Activated CD4-positive, alpha-beta T cell treated with anti-CD3 and anti-CD28 coated beads for 48 hours (primary cell): ENCODE results near the gene SLC16A9.
"Not testable (repeated sequence)": the region's sequence is repeated elsewhere in the genome, so short reads cannot be mapped to it uniquely, and the experiment has no call there.

ENCODE experiments used
- DNase-seq: peaks from one replicate; pipeline ENCODE4 v3.0.0-alpha.2; 2020

Gene SLC16A9, protein sequence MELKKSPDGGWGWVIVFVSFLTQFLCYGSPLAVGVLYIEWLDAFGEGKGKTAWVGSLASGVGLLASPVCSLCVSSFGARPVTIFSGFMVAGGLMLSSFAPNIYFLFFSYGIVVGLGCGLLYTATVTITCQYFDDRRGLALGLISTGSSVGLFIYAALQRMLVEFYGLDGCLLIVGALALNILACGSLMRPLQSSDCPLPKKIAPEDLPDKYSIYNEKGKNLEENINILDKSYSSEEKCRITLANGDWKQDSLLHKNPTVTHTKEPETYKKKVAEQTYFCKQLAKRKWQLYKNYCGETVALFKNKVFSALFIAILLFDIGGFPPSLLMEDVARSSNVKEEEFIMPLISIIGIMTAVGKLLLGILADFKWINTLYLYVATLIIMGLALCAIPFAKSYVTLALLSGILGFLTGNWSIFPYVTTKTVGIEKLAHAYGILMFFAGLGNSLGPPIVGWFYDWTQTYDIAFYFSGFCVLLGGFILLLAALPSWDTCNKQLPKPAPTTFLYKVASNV

DNA sequence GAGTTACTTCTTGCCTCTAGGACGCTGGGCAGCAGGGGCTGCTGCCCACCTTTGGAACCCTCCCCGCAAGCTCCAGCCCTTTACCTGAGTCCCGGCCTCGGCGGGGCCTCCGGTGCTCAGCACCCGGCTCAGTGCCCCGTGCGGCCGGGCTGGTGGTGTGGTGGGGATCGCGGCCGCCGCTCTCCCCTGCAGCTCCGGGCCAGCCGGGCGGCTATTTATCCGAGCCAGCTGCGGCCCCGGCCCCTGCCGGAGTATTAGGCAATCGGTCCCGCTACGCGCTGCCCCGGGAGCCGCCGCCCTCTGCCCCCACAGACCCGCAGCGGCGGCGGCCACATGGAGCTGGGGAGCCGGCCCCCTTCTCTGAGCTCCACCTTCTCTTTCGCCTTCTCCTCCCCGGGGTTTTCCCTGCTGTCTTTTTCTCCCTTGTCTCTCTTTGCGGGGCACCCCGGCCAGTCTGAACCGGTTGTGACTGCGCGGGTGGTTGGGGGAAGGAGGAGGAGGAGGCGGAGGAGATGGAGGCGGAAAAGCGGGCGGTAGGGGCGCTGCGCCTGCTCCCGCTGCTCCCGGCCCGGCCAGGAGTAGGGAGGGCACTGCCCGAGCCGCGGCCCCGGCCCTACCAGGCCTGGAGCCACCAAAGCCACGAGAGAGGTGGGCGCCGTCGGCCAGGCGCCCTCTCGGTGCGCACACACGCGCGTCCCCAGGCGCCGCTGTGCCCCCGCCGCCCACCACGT, at the start of gene SLC16A9:
Gene SLC16A9 (minus strand): TSS at position 456 of the 731 bp plus-strand sequence. CDS start 25,559 bp downstream, outside the sequence.
- peak; percentile 66 for DNase-seq

DNA sequence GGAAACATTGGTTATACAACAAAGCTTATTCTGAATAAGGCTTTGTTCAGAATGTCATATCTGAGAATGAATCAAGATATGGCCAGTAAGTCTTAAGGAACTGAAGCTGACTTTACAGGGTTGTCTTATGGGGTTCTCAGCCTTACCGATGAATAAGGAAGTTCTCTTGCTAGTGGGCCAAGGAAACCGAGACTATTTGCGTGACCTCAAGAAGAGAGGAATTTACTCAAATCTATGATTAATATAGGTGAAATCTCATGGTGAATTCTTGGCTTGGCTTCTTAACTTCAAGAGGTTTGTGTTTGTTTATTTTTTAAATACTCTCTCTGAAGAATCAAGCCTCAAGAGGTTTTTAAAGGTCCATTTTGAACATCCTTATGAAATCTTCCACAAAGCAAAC, 48.3 kb upstream of the SLC16A9 start:
- DNase-seq, result no peak

DNA sequence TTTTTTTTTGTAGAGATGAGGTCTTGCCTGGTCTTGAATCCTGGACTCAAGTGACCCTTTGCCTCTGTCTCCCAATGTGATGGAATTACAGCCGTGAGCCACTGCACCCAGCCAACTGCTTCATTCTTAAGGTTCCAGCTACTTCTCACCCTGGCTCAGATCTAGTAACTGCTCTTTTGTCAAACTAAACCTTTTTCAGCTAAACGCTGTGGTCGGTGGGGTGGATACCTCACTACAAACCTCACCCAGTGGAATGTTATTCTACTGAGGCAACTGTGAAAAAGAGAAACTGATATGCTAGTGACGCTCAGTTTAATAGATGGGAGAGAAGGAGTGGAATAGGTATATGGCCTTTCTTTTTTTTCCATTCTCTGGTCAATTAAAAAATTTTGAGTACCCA, 45.3 kb upstream of the SLC16A9 start:
- no peak for DNase-seq

DNA sequence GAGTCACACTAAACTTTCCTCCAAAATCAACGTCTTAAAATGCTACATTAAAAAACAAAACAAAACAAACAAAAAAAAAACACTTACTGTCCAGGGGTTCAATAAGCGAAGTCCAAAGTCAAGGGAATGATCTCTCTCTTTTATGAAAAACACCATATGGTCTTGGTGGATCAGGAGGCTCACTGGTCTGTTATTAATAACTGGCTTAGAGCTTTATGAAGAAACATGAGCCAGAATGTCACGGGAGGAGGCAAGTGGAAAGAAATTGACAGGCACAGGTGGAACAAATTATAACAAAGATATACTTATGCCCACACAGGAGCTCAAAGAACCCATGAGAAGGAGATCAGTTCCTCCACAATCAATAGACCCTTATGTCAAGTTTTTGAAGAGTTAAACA, 43.6 kb upstream of the SLC16A9 start, which contains the start of gene MRLN:
Gene MRLN (minus strand): TSS at position 189 of the 400 bp plus-strand sequence.
- DNase-seq, result no peak

DNA sequence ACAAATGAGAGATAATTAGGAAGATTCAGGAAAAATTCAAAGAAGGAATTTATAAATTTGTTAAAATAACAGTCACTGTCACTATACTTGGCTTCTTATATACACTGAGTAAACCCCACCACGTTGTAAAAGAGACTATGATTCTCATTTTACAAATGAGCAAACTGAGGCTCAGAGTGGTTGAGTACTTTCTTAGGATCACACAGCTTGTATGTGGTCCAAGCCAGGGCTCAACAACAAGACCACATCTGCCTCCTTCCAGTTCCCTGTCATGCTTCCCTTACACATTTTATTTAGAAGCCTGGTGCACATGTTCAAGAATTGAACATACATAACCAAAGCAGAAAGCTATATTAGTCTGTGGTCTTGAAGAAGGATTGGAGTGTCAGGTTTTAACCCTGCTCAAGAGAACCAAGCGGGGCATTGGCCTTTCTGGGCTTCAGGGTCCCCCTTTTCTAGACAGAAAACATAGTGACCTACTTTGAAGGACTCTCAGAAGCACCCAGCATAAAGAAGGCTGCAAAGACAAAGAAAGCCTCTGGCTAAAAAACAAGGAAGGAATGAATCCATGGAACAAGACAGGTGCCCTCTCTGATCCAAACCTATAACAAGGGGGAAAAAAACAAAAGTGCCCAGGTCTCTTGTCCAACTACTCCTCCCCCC, 42.8 kb upstream of the SLC16A9 start:
- DNase-seq, result no peak

DNA sequence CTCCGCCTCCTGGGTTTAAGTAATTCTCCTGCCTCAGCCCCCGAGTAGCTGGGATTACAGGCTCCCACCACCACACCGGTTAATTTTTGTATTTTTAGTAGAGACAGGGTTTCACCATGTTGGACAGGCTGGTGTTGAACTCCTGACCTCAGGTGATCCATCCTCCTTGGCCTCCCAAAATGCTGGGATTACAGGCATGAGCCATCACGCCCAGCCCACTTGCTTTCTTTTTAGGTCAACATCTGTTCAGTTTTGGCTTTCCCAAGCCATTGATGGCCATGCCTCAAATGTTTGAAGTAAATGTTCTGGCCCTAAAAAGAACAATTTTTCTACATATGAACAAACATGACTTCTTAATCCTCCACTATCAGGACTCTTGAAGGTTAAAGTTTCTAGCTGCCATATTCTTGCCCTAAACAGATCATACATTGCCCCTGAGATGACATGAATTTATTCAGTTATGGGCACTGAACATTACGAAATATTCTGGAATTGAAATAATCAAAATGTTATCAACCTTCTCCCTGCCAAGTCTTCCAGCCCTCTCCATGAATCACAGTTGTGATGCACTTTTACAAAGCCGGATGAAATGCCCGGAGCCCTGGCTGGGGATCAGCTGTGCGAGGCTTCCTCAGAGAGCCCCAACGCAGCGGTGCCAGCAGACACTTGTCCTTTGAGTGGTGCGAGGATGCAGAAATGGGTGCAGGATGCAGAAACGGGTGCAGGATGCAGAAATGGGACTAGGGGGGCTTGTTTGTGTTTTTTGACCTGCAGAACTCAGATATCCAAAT, 40.7 kb upstream of the SLC16A9 start:
- DNase-seq, result no peak

DNA sequence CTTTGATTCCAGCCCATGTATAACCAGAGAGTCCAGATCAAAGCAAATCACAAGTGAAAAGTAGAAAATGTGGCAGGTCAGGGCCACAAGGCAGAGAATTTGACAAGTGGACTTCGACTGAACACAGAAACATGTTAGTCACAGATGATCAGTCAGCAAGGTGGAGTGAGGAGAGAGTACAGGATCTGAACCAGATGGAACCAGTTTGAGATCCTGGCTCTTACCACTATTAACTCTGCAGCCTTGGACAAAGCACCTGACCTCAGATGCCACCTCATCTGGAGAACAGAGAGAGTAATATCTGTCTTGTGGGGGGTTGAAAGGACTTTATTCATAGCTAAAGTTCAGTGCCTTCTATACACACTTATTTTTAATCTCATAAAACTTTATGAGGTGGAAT, 39.2 kb upstream of the SLC16A9 start:
- no peak for DNase-seq

DNA sequence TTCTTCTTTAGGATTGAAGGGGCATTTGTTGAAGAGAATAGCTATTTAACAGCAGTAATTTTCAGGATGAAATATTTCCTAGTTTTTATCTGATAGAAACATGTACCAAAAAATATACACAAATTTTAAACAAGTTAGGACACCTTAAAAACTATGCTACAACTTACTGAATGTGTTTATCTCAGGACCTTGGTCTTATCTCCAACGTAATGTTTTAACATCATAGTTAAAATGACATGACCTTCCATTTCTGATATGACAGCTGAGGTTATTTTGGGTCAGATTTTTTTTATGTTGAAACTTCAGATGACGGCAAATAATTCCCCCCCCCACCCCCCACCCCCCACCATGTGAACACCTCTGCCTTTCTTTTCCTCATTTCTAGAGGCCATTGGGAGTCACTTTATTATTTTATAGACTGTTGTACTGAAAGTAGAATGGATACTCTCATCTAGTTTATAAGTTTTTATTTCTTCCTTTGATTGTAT, 35.6 kb upstream of the SLC16A9 start:
- DNase-seq, result no peak

DNA sequence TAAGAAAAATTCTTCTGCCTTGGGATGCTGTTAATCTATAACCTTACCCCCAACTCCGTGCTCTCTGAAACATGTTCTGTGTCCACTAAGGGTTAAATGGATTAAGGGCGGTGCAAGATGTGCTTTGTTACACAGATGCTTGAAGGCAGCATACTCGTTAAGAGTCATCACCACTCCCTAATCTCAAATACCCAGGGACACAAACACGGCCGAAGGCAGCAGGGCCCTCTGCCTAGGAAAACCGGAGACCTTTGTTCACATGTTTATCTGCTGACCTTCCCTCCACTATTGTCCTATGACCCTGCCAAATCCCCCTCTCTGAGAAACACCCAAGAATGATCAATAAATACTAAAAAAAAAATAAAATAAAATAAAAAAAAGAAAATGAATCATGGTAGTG, 35.1 kb upstream of the SLC16A9 start:
- DNase-seq, result not testable (repeated sequence)

DNA sequence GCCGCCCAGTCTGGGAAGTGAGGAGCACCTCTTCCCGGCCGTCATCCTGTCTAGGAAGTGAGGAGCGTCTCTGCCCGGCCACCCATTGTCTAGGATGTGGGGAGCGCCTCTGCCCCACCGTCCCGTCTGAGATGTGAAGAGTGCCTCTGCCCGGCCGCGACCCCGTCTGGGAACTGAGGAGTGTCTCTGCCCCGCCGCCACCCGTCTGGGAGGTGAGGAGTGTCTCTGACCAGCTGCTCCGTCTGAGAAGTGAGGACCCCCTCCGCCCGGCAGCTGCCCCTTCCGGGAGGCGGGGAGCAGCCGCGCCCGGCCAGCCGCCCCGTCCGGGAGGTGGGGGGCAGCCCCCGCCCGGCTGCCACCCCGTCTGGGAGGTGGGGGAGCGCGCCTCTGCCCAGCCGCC, 34.5 kb upstream of the SLC16A9 start:
- not testable (repeated sequence) for DNase-seq

DNA sequence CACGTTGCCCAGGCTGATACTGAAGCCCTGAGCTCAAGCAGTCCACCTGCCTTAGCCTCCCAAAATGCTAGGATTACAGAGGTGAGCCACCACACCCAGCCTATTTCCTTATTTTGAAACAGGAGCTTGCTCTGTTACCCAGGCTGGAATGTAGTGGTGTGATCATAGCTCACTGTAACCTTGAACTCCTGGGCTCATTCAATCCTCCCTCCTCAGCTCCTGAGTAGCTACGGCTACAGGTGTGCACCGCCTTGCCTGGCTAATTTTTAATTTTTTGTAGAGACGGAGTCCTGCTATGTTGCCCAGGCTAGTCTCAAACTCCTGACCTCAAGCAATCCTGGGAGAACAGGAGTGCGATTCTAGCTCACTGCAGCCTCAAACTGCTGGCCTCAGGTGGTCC, 31.9 kb upstream of the SLC16A9 start:
- no peak for DNase-seq

DNA sequence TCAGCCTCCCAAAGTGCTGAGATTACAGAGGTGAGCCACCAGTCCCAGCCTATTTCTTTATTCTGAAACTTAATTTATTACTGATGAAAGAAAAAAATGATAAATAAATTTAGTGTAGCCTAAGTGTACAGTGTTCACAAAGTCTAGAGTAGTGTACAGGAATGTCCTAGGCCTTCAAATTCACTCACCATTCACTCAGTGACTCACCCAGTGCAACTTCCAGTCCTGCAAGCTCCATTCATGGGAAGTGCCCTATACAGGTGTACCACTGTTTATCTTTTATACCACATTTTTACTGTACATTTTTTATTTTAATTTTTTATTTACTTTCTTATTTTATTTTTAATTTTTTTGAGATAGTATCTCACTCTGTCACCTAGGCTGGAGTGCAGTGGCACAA, 31.4 kb upstream of the SLC16A9 start:
- DNase-seq, result no peak

DNA sequence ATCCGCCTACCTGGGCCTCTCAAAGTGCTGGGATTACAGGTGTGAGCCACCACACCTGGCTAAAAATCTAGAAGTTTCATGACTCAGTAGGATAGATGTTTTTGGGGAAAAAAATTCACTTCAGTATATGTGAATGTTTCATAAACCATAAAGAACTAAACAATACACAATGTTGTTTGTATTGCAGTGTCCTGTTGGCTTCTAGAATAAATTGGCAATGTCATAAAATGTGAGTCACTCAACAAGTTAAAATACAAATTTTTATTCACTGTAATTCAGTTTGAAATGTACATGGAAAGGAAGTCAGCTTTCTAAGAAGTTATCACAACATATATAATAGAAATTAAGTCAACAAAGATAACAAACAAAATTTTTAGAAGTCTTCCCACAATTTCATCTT, 27.1 kb upstream of the SLC16A9 start:
- no peak for DNase-seq

DNA sequence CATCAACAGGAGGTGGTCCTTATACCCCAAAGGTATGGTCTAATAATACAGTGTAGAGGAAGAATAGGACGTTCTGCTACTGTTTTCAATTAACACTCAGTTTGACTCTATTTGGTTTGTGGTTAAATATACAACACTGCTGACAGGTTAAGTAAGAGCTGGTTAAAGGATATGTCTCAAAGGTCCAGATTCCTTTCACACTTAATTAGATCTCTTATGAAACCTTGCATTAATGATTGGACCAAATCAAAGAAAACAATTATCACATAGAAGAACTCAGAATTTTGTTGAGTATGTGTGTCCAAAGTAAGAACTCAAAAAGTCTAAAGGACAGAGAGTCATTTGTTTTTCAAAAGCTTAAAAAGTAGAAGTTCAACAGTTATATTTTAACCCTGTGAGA, 25.6 kb upstream of the SLC16A9 start:
- no peak for DNase-seq

DNA sequence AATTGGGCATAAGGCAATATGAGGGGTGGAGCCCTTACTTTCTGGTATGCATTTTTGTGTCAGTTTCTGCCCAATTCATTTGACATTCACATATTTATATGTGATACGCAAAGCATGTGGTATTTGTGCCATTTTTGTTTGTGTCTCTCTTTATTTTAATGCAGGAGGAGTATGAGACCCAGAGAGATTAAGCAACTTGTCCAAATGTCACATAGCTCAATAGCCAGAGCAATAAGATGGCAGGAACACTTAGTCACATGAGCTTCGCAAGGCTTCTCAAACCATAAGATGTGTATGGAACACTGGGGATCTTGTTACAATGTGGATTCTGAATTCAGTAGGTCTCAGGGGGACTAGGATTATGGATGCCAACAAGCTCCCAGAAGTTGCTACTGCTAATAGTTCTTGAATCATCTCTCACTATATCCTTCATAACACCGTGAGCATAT, 24.4 kb upstream of the SLC16A9 start:
- DNase-seq, result no peak

DNA sequence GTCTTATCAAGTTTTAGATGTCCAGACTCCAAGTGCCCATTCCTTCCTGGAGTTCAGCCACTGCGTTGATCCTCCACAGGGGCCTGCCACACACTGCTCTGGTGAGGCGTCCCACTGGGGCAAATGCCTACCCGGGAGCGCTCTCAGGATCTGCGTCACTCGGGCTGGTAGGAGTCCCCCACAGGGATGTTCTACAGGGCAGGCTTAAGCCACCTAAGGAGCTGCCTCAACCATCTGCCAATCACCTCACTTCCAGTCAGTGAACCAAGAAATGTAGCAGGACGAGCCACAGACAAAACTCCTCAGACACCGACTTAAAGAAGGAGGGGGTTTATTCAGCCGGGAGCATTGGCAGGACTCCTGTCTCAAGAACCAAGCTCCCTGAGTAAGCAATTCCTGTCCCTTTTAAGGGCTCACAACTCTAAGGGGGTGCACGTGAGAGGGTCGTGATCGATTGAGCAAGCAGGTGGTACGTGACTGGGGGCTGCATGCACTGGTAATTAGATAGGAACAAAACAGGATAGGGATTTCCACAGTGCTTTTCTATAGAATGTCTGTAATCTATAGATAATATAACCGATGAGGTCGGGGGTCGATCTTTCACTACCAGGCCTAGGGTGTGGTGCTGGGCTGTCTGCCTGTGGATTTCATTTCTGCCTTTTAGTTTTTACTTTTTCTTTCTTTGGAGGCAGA, 23.8 kb upstream of the SLC16A9 start:
- not testable (repeated sequence) for DNase-seq

DNA sequence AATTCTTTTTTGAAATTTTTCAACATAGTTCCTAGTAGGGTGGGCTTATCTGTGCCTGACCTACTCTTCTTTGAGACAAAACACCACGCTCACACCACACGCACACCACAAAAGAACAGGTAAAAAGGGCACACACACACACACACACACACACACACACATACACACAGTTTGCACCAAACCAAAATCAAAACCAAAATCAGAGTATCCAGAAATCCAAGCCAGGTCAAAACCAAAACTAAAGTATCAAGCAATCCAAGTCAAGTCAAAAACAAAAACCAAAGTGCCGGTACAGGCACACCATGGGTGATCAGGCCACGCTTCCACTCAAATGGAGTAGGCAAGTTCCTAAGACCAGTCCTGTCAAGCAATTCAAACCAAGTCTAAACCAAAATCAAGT, 23.2 kb upstream of the SLC16A9 start:
- DNase-seq, result not testable (repeated sequence)

DNA sequence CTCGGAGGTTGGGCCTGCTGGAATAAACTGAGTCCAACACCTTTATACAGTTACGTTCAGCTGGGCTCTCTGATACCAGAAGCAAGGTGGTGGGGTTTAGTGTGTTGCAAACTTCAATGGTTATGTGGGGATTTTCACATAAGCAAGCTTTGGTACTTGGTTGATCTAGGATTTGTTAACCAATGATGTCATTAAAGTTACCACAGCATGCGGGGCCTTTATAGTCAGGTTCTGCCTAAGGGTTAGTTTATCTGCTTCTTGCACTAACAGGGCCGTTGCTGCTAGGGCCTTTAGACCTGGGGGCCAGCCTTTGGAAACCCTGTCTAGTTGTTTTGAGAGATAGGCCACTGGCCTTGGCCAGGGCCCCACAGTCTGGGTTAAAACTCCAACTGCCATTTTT, 19.5 kb upstream of the SLC16A9 start:
- not testable (repeated sequence) for DNase-seq

DNA sequence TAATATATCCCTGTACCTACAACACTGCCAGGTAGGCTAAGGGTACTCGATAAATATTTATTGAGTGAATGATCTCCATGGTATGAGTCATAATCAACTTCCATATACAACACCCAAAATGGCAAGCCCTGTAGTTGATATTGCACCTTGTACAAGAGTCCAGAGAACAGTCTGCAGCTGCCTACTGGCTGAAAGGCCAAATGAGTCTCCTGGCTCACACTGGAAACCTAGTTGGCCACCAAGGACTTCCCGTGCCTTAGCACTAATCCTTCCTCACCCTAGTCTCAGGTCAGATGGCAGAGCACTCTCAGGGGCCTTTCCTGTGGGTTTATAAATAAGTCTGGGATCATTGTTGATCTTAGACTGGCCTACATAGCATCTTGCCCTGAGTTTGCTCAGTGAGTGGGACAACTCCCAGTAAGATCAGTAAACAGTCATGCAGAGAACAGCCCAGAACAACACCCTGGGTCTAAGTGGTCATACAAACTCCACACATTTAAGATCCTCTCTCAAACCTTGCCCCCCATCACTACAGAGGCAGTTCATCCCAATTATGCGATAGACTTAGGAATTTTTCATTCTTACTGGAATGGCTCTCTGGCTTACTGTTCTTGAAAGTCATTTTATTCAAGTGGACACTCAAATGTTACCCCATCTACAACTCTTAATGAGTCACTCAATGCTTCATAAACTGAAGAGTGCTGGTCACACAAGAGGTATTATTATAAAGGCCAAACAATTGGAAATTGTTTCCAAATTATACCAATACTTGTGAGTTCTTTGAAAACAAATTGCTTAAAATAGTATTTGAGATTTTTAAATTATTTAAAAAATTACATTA, 14.7 kb upstream of the SLC16A9 start:
- no peak for DNase-seq

DNA sequence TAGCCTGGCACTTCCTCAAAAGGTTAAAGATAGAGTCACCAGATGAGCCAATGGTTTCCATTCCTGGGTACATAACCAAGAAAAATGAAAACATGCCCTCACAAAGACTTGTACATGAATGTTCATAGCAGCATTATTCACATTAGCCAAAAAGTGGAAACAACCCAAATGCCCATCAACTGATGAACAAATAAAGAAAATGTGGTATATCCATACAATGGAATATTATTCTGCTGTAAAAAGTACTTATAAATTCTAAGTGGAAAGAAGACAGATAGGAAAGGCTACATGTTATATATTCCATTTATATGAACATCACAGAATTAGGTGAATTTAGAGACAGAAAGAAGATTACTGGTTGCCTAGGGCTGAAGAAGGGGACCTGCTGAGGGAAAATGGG, 10.7 kb upstream of the SLC16A9 start:
- no peak for DNase-seq

DNA sequence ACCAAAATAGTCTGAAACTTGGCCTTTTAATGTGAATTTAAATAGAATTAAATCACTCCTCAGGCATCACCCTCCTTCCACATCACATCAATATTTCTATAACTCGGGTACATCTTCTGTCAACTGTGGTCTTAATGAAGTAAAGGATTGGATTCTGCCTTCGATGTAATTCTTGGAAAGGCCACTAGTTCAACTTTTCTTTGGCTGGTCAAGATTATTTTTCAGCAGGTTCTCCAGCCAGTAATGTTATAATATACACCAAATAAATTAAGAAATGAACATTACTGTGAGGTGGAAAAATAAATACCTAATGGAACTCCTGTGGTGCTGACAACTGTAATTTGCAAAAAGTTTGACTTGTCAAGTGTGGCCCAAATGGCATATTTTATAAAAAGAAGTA, 9.7 kb upstream of the SLC16A9 start:
- DNase-seq, result no peak
